ENCODE results near the gene OR2F2. TPM values are rescaled to one million over a fixed set of nuclear protein-coding genes. Genes with fewer than 3 reads are reported as not detected.

OR2F2 gene
- total RNA-seq, 2 donors from 2014 or later = not detected

- Mint-ChIP-seq H3K36me3 (ENCODE audit: low read depth) (no peaks in the 10 kb centered on the region), H3K4me3 (no peak overlapping the region), H3K4me1 (no peaks in the 10 kb centered on the region), H3K27ac (no peak overlapping the region), H3K27me3 (peaks cover 11% of the 10 kb centered on the region)
- no peak for DNase-seq
- peaks cover 3% of the 10 kb centered on the region for H3K9me3 ChIP-seq (ENCODE audit: control insufficient read depth, low read length, poor library complexity, severe bottlenecking)
- ATAC-seq = no peak
Observed at GRCh38 chr7:143936087-143937009, 1.3 kb downstream of the OR2F2 start.

GRCh38 chr7:143938379-143939243 is 3.6 kb downstream of the OR2F2 start:
- H3K9me3 ChIP-seq (ENCODE audit: control insufficient read depth, low read length, poor library complexity, severe bottlenecking) = peaks cover 3% of the 10 kb centered on the region
- Mint-ChIP-seq H3K27me3 (peaks cover 11% of the 10 kb centered on the region), H3K4me3 (no peak overlapping the region), H3K27ac (no peak overlapping the region), H3K4me1 (no peaks in the 10 kb centered on the region), H3K36me3 (ENCODE audit: low read depth) (no peaks in the 10 kb centered on the region)
- DNase-seq (no peak), ATAC-seq (no peak)

- no peaks in the 10 kb centered on the region for H3K4me1 Mint-ChIP-seq
- DNase-seq (no peak), ATAC-seq (no peak)
- no peak overlapping the region for H3K4me3 Mint-ChIP-seq
- peaks cover 6% of the 10 kb centered on the region for H3K36me3 Mint-ChIP-seq (ENCODE audit: low read depth)
- H3K27me3 Mint-ChIP-seq = peaks cover 43% of the 10 kb centered on the region
- H3K27ac Mint-ChIP-seq = no peak overlapping the region
- no peaks in the 10 kb centered on the region for H3K9me3 ChIP-seq (ENCODE audit: control insufficient read depth, low read length, poor library complexity, severe bottlenecking)
Observed at GRCh38 chr7:143945423-143945822, 10.4 kb downstream of the OR2F2 start.

- ATAC-seq (no peak), DNase-seq (no peak)
- Mint-ChIP-seq H3K4me3 (no peak overlapping the region), H3K27me3 (peaks cover 52% of the 10 kb centered on the region), H3K27ac (no peak overlapping the region), H3K4me1 (no peaks in the 10 kb centered on the region), H3K36me3 (ENCODE audit: low read depth) (peaks cover 6% of the 10 kb centered on the region)
- no peaks in the 10 kb centered on the region for H3K9me3 ChIP-seq (ENCODE audit: control insufficient read depth, low read length, poor library complexity, severe bottlenecking)
Observed at GRCh38 chr7:143947111-143947510, 12.1 kb downstream of the OR2F2 start.

GRCh38 chr7:143948733-143949132 is 13.7 kb downstream of the OR2F2 start:
- Mint-ChIP-seq H3K4me3 (no peak overlapping the region), H3K4me1 (no peaks in the 10 kb centered on the region), H3K27ac (no peak overlapping the region), H3K27me3 (peaks cover 52% of the 10 kb centered on the region), H3K36me3 (ENCODE audit: low read depth) (peaks cover 6% of the 10 kb centered on the region)
- DNase-seq (no peak), ATAC-seq (no peak)
- H3K9me3 ChIP-seq (ENCODE audit: control insufficient read depth, low read length, poor library complexity, severe bottlenecking) = no peaks in the 10 kb centered on the region

- Mint-ChIP-seq H3K27me3 (peaks cover 50% of the 10 kb centered on the region), H3K4me3 (no peak overlapping the region), H3K36me3 (ENCODE audit: low read depth) (peaks cover 4% of the 10 kb centered on the region), H3K27ac (no peak overlapping the region), H3K4me1 (no peaks in the 10 kb centered on the region)
- DNase-seq = no peak
- no peak for ATAC-seq
- no peaks in the 10 kb centered on the region for H3K9me3 ChIP-seq (ENCODE audit: control insufficient read depth, low read length, poor library complexity, severe bottlenecking)
Observed at GRCh38 chr7:143953421-143953820, 18.4 kb downstream of the OR2F2 start.

GRCh38 chr7:143954135-143954534 is 19.1 kb downstream of the OR2F2 start:
- no peak for ATAC-seq
- Mint-ChIP-seq H3K4me1 (no peaks in the 10 kb centered on the region), H3K36me3 (ENCODE audit: low read depth) (peaks cover 2% of the 10 kb centered on the region), H3K27me3 (peaks cover 49% of the 10 kb centered on the region), H3K27ac (no peak overlapping the region), H3K4me3 (no peak overlapping the region)
- no peak for DNase-seq
- no peaks in the 10 kb centered on the region for H3K9me3 ChIP-seq (ENCODE audit: control insufficient read depth, low read length, poor library complexity, severe bottlenecking)

GRCh38 chr7:143954544-143954943 is 19.5 kb downstream of the OR2F2 start, which contains the start of gene OR2F1:
OR2F1 (plus strand) TSS chr7:143954844; CDS start chr7:143959971, 5,127 bp downstream.
- Mint-ChIP-seq H3K27me3 (peaks cover 47% of the 10 kb centered on the region), H3K27ac (no peak within 1 kb of the TSS), H3K4me1 (no peaks in the 10 kb centered on the region), H3K36me3 (ENCODE audit: low read depth) (no peaks in the 10 kb centered on the region), H3K4me3 (no peak within 1 kb of the TSS)
- no peaks in the 10 kb centered on the region for H3K9me3 ChIP-seq (ENCODE audit: control insufficient read depth, low read length, poor library complexity, severe bottlenecking)
- ATAC-seq (no peak), DNase-seq (no peak)

- Mint-ChIP-seq H3K27ac (no peak overlapping the region), H3K4me1 (no peaks in the 10 kb centered on the region), H3K27me3 (peaks cover 58% of the 10 kb centered on the region), H3K36me3 (ENCODE audit: low read depth) (no peaks in the 10 kb centered on the region), H3K4me3 (no peak overlapping the region)
- no peak for DNase-seq
- H3K9me3 ChIP-seq (ENCODE audit: control insufficient read depth, low read length, poor library complexity, severe bottlenecking) = no peaks in the 10 kb centered on the region
- no peak for ATAC-seq
Observed at GRCh38 chr7:143958781-143959180, 23.7 kb downstream of the OR2F2 start.

- DNase-seq (no peak), ATAC-seq (no peak)
- H3K36me3 Mint-ChIP-seq (ENCODE audit: low read depth) = no peaks in the 10 kb centered on the region
- H3K9me3 ChIP-seq (ENCODE audit: control insufficient read depth, low read length, poor library complexity, severe bottlenecking) = no peaks in the 10 kb centered on the region
- H3K4me3 Mint-ChIP-seq = no peak overlapping the region
- no peak overlapping the region for H3K27ac Mint-ChIP-seq
- H3K27me3 Mint-ChIP-seq = peaks cover 56% of the 10 kb centered on the region
- no peaks in the 10 kb centered on the region for H3K4me1 Mint-ChIP-seq
Observed at GRCh38 chr7:143960813-143961610, 26.0 kb downstream of the OR2F2 start.

GRCh38 chr7:143965280-143965679 is 30.2 kb downstream of the OR2F2 start:
- H3K9me3 ChIP-seq (ENCODE audit: control insufficient read depth, low read length, poor library complexity, severe bottlenecking) = no peaks in the 10 kb centered on the region
- H3K27ac Mint-ChIP-seq = no peak overlapping the region
- peaks cover 37% of the 10 kb centered on the region for H3K27me3 Mint-ChIP-seq
- H3K4me1 Mint-ChIP-seq = no peaks in the 10 kb centered on the region
- H3K36me3 Mint-ChIP-seq (ENCODE audit: low read depth) = no peaks in the 10 kb centered on the region
- no peak overlapping the region for H3K4me3 Mint-ChIP-seq
- ATAC-seq (no peak), DNase-seq (no peak)

- no peaks in the 10 kb centered on the region for H3K36me3 Mint-ChIP-seq (ENCODE audit: low read depth)
- ATAC-seq = no peak
- H3K4me1 Mint-ChIP-seq = no peaks in the 10 kb centered on the region
- H3K4me3 Mint-ChIP-seq = no peak overlapping the region
- no peak for DNase-seq
- no peak overlapping the region for H3K27ac Mint-ChIP-seq
- peaks cover 30% of the 10 kb centered on the region for H3K27me3 Mint-ChIP-seq
- peaks cover 8% of the 10 kb centered on the region for H3K9me3 ChIP-seq (ENCODE audit: control insufficient read depth, low read length, poor library complexity, severe bottlenecking)
Observed at GRCh38 chr7:143967398-143967797, 32.4 kb downstream of the OR2F2 start.

Measured in T-helper 17 cell (primary cell).